Fibroblast of lung (primary cell): ENCODE measurements around the gene DOCK7.

Experiments
- EZH2 ChIP-seq: IDR thresholded peaks from 2 replicates; pipeline ENCODE4 v1.5.1; 2012; ENCODE audit warnings: low read length, control low read depth, mild to moderate bottlenecking; ENCODE audit errors: missing control alignments
- TF ChIP-seq, protein P1 (sequence below), 2 donors: IDR thresholded peaks in 1 of 2; conservative IDR thresholded peaks in 1 of 2; 1 replicate in 1 of 2; 2 replicates in 1 of 2; pipeline ENCODE4 v1.5.1; 2011 to 2012; ENCODE audit warnings: low read length in 2 of 2, control low read depth in 1 of 2, inconsistent platforms in 1 of 2, low read depth in 1 of 2, mild to moderate bottlenecking in 1 of 2

DNA sequence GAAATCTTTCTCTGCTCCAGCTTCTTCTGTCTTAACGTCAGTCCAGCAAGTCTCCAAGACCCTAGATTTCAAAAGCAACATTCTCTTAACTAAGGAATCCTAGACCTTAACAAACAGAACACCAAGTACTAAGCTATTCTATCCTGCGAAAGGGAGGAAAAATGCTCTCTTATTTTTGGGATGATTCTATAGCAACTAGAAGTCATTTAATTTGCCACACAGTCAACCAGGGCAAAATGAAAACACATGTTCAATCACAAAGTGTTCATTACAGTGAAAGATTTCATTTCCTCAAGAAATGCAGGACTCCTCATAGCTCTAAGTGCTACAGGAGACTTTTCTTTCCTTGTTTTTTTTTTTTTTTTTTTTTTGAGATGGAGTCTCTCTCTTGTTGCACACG is 36.2 kb upstream of the DOCK7 start:
- TF ChIP-seq, protein P1, sequence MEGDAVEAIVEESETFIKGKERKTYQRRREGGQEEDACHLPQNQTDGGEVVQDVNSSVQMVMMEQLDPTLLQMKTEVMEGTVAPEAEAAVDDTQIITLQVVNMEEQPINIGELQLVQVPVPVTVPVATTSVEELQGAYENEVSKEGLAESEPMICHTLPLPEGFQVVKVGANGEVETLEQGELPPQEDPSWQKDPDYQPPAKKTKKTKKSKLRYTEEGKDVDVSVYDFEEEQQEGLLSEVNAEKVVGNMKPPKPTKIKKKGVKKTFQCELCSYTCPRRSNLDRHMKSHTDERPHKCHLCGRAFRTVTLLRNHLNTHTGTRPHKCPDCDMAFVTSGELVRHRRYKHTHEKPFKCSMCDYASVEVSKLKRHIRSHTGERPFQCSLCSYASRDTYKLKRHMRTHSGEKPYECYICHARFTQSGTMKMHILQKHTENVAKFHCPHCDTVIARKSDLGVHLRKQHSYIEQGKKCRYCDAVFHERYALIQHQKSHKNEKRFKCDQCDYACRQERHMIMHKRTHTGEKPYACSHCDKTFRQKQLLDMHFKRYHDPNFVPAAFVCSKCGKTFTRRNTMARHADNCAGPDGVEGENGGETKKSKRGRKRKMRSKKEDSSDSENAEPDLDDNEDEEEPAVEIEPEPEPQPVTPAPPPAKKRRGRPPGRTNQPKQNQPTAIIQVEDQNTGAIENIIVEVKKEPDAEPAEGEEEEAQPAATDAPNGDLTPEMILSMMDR (conservative IDR thresholded peaks at IDR 0.05 in 1 of 2, IDR thresholded peaks at IDR 0.05 in 1 of 2; ENCODE audit: low read depth in 1 of 2, low read length in 2 of 2) = no peak
- no peak for TF ChIP-seq EZH2
